A549 (cell line): Measurements from ENCODE around the gene MCOLN1. TPM values are rescaled to one million over a fixed set of nuclear protein-coding genes. Genes with fewer than 3 reads are reported as not detected.

ENCODE experiments used
- ATAC-seq, 2 experiments: fragments of 200-7000 bp in 1 of 2; fragments of >200 bp in 1 of 2; cut with Nextera tagmentation in 1 of 2; cut with Tn5 transposase in 1 of 2; 3 replicates each; pipeline versions ENCODE4 v1.8.0 to v1.9.1; 2018 to 2020; ENCODE audit warnings: mild to moderate bottlenecking in 1 of 2, moderate library complexity in 1 of 2
- CTCF ChIA-PET: fragments of 300-600 bp; sonication (Branson Sonifier 250); formaldehyde crosslinking; extraction: SDS; loops from one replicate; lab custom pipeline; 2021; ENCODE audit warnings: antibody characterized with exemption, inconsistent platforms; lab: Yijun Ruan, JAX
- POLR2A ChIA-PET: fragments of 350-600 bp; formaldehyde crosslinking; extraction: SDS; loops from one replicate; lab custom pipeline; 2021; ENCODE audit warnings: antibody characterized with exemption, inconsistent platforms; lab: Yijun Ruan, JAX
- DNase-seq, 2 experiments: peaks; one replicate each; pipeline versions ENCODE4 v3.0.0 to v3.0.0-alpha.2; 2011 to 2016; ENCODE audit warnings: low read depth in 1 of 2, low spot score in 1 of 2
- FAIRE-seq: peaks from 2 replicates; lab custom pipeline; 2011; peaks lifted over from hg19 to GRCh38; lab: Jason Lieb, UNC
- H3K27ac ChIP-seq, 2 experiments: fragments of >200 bp; sonication (Bioruptor Twin); formaldehyde crosslinking; 3 replicates each; pipeline ENCODE4 v1.5.1; 2016 to 2017
- H3K4me1 ChIP-seq: fragments of >200 bp; sonication (Bioruptor Twin); formaldehyde crosslinking; 3 replicates; pipeline ENCODE4 v1.6.1; 2016
- H3K4me2 ChIP-seq: fragments of >200 bp; sonication (Bioruptor Twin); formaldehyde crosslinking; 3 replicates; pipeline ENCODE4 v1.6.1; 2016
- H3K4me3 ChIP-seq: fragments of >200 bp; sonication (Bioruptor Twin); formaldehyde crosslinking; 3 replicates; pipeline ENCODE4 v1.5.1; 2016
- H3K9me3 ChIP-seq: fragments of >200 bp; sonication (Bioruptor Twin); formaldehyde crosslinking; 3 replicates; pipeline ENCODE4 v1.6.1; 2016
- CHD2 ChIP-seq: fragments of 150-350 bp; IDR thresholded peaks from 2 replicates; pipeline ENCODE4 v1.6.1; 2014; ENCODE audit warnings: low read length; ENCODE audit not compliant: partially characterized antibody
- CHD4 ChIP-seq: fragments of 200-600 bp; sonication (generic); IDR thresholded peaks from 2 replicates; pipeline ENCODE4 v1.6.1; 2016; ENCODE audit warnings: antibody characterized with exemption, mild to moderate bottlenecking, borderline replicate concordance
- EHF ChIP-seq: fragments of 250-450 bp; sonication (Bioruptor Pico); IDR thresholded peaks from 2 replicates; pipeline ENCODE4 v1.5.0; 2020; ENCODE audit warnings: mild to moderate bottlenecking
- ESRRA ChIP-seq: fragments of 150-350 bp; IDR thresholded peaks from 2 replicates; pipeline ENCODE4 v1.6.1; 2014; ENCODE audit warnings: mild to moderate bottlenecking, low read length, borderline replicate concordance
- FOSL2 ChIP-seq, 2 experiments: fragments of 450-650 bp in 1 of 2; fragments of >200 bp in 1 of 2; sonication (Bioruptor Twin) in 1 of 2; formaldehyde crosslinking; IDR thresholded peaks; 2 replicates each; pipeline versions ENCODE4 v1.5.0 to v1.6.1; 2016 to 2020; ENCODE audit warnings: mild to moderate bottlenecking in 1 of 2, moderate library complexity in 1 of 2
- FOXS1 ChIP-seq: fragments of 250-450 bp; sonication (Bioruptor Pico); IDR thresholded peaks from 2 replicates; pipeline ENCODE4 v1.5.0; 2020; ENCODE audit warnings: mild to moderate bottlenecking, moderate library complexity
- HOXB13 ChIP-seq: fragments of 250-450 bp; sonication (Bioruptor Pico); IDR thresholded peaks from 2 replicates; pipeline ENCODE4 v1.5.0; 2020; ENCODE audit warnings: low read depth, mild to moderate bottlenecking, moderate library complexity
- HOXB5 ChIP-seq: fragments of 250-450 bp; sonication (Bioruptor Pico); IDR thresholded peaks from 2 replicates; pipeline ENCODE4 v1.5.0; 2020; ENCODE audit warnings: mild to moderate bottlenecking, moderate library complexity
- JUN ChIP-seq, 2 experiments: fragments of >200 bp; sonication (Bioruptor Twin); formaldehyde crosslinking; IDR thresholded peaks; 2 replicates in 1 of 2; 3 replicates in 1 of 2; pipeline ENCODE4 v1.6.1; 2016 to 2017
- NFE2L2 ChIP-seq: fragments of 150-350 bp; conservative IDR thresholded peaks from 2 replicates; pipeline ENCODE4 v1.6.1; 2014; ENCODE audit warnings: low read length
- NPAS2 ChIP-seq: fragments of 250-450 bp; sonication (Bioruptor Pico); IDR thresholded peaks from 2 replicates; pipeline ENCODE4 v1.8.0; 2022; ENCODE audit warnings: mild to moderate bottlenecking, moderate library complexity, borderline replicate concordance
- NR3C1 ChIP-seq: fragments of >200 bp; sonication (Bioruptor Twin); formaldehyde crosslinking; IDR thresholded peaks from 3 replicates; pipeline ENCODE4 v1.6.1; 2017
- POLR2A ChIP-seq: IDR thresholded peaks from 2 replicates; pipeline ENCODE4 v1.6.1; 2012; ENCODE audit warnings: mild to moderate bottlenecking, low read length
- RNF2 ChIP-seq: fragments of 200-600 bp; sonication (generic); IDR thresholded peaks from 2 replicates; pipeline ENCODE4 v1.6.1; 2016; ENCODE audit warnings: low read depth, mild to moderate bottlenecking, antibody characterized with exemption, moderate library complexity, borderline replicate concordance
- SMC3 ChIP-seq: fragments of >200 bp; sonication (Bioruptor Twin); formaldehyde crosslinking; IDR thresholded peaks from 3 replicates; pipeline ENCODE4 v1.6.1; 2018; ENCODE audit warnings: inconsistent platforms
- SREBF2 ChIP-seq: fragments of 450-650 bp; IDR thresholded peaks from 2 replicates; pipeline ENCODE4 v1.6.1; 2014; ENCODE audit warnings: mild to moderate bottlenecking, moderate library complexity
- TP53 ChIP-seq: fragments of 250-450 bp; sonication (Bioruptor Pico); IDR thresholded peaks from 2 replicates; pipeline ENCODE4 v1.5.0; 2021; ENCODE audit warnings: mild to moderate bottlenecking, moderate library complexity
- ZNF302 ChIP-seq: fragments of 250-450 bp; sonication (Bioruptor Pico); IDR thresholded peaks from 2 replicates; pipeline ENCODE4 v1.9.0; 2021; ENCODE audit warnings: inconsistent platforms, mild to moderate bottlenecking, moderate library complexity
- WGBS: methylation state at CpG from one replicate; pipeline ENCODE4 v1.1.6; 2017; ENCODE audit errors: missing lambda C conversion rate; 5-methylcytosine and 5-hydroxymethylcytosine counted together
- polyA plus RNA-seq, 4 experiments: library from polyadenylated mRNA; depleted of rRNA in 3 of 4; stranded (reverse); fragments of >200 nt; fragmentation: RNase III in 1 of 4; extraction: RNeasy Plus Mini Kit Qiagen cat#74134 plus additional on column Dnase treatment in 1 of 4; gene quantifications; 2 replicates in 3 of 4; 3 replicates in 1 of 4; pipeline ENCODE4 v1.2.3, GENCODE V29; 2011 to 2017
- TF ChIP-seq, protein P1 (sequence below): fragments of 150-350 bp; IDR thresholded peaks from 2 replicates; pipeline ENCODE4 v1.6.1; 2014; ENCODE audit warnings: low read depth, mild to moderate bottlenecking, low read length
- TF ChIP-seq, protein P2 (sequence below): IDR thresholded peaks from 2 replicates; pipeline ENCODE4 v1.6.1; 2012
- TF ChIP-seq, protein P3 (sequence below): IDR thresholded peaks from 2 replicates; pipeline ENCODE4 v1.6.1; 2012; ENCODE audit warnings: low read depth, borderline replicate concordance
- TF ChIP-seq, protein P4 (sequence below): fragments of >200 bp; sonication (Bioruptor Twin); formaldehyde crosslinking; IDR thresholded peaks from 3 replicates; pipeline ENCODE4 v1.5.1; 2016
- TF ChIP-seq, protein P5 (sequence below): fragments of 250-450 bp; sonication (Bioruptor Pico); IDR thresholded peaks from 2 replicates; pipeline ENCODE4 v1.5.0; 2021; ENCODE audit warnings: mild to moderate bottlenecking, moderate library complexity, borderline replicate concordance
- TF ChIP-seq, protein P6 (sequence below): IDR thresholded peaks from 2 replicates; pipeline ENCODE4 v1.6.1; 2012

The MCOLN1 gene
- polyA plus RNA-seq, 2 of the 4 experiments (the other 2 are of a cell fraction), result 13.1 to 13.4 TPM

DNA sequence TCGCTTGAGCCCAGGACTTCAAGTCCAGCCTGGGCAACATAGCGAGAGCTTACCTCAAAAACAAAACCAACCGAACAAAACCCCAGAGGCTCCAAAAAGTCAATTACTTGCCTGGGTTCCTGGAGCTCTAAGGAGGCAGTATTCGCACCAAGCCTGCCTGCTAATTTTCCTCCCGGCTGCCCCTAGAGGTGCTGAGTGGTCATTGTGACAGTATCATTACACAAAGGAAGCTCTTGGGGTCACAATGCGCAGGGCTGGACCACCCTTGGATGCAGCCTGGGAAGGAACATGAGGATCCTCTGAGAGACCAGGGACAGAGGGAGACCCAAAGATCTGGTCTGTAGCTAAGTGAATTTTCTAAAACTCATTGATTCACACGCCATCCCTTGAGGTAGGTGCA is 25.1 kb upstream of the MCOLN1 start:
- CTCF ChIA-PET, result interaction anchor here (0.7 to 1.5 kb wide), 6 partner anchors 10 to 62 kb away, joined by 3 to 4 read pairs (median 3); no protein-coding TSS in a partner anchor
- ATAC-seq (peak; percentile 68 to 83; a peak in 4 of 6 replicates), FAIRE-seq (no peak)

DNA sequence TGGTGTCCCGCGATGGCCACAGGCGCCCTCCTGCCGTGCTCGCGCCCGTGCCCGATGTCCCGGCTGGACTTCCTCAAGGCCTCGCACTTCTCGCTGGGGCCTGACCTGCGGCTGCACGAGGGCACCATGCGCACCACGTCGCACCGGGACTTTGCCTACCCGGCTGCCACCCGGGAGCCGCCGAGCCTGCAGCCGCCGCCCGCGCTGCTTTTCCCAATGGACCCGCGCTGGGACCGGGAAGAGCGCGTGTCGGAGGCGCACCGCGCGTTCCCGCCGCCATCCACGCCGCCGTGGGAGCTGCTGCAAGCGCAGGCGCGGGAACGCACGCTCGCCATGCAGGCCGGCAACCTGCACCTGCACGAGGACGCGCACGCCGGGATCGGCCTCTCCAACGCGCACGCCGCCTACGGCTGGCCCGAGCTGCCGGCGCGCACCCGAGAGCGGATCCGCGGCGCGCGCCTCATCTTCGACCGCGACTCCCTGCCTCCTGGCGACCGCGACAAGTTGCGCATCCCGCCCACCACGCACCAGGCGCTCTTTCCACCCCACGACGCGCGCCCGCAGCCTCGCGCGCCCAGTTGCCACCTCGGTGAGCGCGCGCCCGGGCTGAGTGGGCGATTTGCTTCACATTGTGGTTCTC is 21.5 kb upstream of the MCOLN1 start:
- WGBS, result 47% methylated on average over 7 of the region's 93 CpGs

More for the DNA sequence above, 25.1 kb upstream of the MCOLN1 start:
- H3K4me1 ChIP-seq, result no peaks in the 10 kb centered on the region
- H3K27ac ChIP-seq, result no peak overlapping the region
- H3K4me3 ChIP-seq, result no peak overlapping the region
- TF ChIP-seq, protein P1, sequence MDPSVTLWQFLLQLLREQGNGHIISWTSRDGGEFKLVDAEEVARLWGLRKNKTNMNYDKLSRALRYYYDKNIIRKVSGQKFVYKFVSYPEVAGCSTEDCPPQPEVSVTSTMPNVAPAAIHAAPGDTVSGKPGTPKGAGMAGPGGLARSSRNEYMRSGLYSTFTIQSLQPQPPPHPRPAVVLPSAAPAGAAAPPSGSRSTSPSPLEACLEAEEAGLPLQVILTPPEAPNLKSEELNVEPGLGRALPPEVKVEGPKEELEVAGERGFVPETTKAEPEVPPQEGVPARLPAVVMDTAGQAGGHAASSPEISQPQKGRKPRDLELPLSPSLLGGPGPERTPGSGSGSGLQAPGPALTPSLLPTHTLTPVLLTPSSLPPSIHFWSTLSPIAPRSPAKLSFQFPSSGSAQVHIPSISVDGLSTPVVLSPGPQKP, result no peak
- TF ChIP-seq, protein P2, sequence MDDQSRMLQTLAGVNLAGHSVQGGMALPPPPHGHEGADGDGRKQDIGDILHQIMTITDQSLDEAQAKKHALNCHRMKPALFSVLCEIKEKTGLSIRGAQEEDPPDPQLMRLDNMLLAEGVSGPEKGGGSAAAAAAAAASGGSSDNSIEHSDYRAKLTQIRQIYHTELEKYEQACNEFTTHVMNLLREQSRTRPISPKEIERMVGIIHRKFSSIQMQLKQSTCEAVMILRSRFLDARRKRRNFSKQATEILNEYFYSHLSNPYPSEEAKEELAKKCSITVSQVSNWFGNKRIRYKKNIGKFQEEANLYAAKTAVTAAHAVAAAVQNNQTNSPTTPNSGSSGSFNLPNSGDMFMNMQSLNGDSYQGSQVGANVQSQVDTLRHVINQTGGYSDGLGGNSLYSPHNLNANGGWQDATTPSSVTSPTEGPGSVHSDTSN, result no peak
- TF ChIP-seq NR3C1, result no peak
- TF ChIP-seq ESRRA, result no peak
- WGBS, result 43% methylated on average over 7 of the region's 7 CpGs
- no peak overlapping the region for H3K4me2 ChIP-seq
- H3K9me3 ChIP-seq, result no peaks in the 10 kb centered on the region
- no peak for DNase-seq
- POLR2A ChIA-PET, result interaction anchor here (0.5 to 2.4 kb wide), 4 partner anchors 9 to 132 kb away, joined by 3 to 12 read pairs (median 4); partner anchors contain the start of genes PET100 and PEX11G

More for the DNA sequence above, 21.5 kb upstream of the MCOLN1 start:
- Histone ChIP-seq H3K4me1 (peaks cover 6% of the 10 kb centered on the region; the same call in 2 of the 3 replicates), H3K4me2 (peak overlapping the region; percentile 81), H3K4me3 (peak overlapping the region; percentile 41), H3K27ac (peak overlapping the region; percentile 59 to 78; a peak in 5 of 6 replicates), H3K9me3 (no peaks in the 10 kb centered on the region)
- peak; percentile 65 to 89 for DNase-seq
- ATAC-seq, result peak; percentile 62 to 75
- TF ChIP-seq SMC3, result no peak
- TF ChIP-seq HOXB5 (CRISPR knock-in tag), result peak; percentile 49; the same call in 1 of the 2 replicates
- TF ChIP-seq NPAS2 (CRISPR knock-in tag), result no peak
- TF ChIP-seq SREBF2, result no peak
- peak; percentile 84 for TF ChIP-seq HOXB13 (CRISPR knock-in tag)
- TF ChIP-seq FOXS1 (CRISPR knock-in tag), result no peak
- TF ChIP-seq, protein P3, sequence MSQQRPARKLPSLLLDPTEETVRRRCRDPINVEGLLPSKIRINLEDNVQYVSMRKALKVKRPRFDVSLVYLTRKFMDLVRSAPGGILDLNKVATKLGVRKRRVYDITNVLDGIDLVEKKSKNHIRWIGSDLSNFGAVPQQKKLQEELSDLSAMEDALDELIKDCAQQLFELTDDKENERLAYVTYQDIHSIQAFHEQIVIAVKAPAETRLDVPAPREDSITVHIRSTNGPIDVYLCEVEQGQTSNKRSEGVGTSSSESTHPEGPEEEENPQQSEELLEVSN, result peak; percentile 97
- peak; percentile 65; the same call in 1 of the 2 replicates for TF ChIP-seq RNF2
- no peak for TF ChIP-seq CHD2
- 0 out of 5 replicates have a peak, but pooled peaks of 1 of the 2 experiments have one; percentile 23 for TF ChIP-seq JUN (IDR thresholded peaks at IDR 0.05)
- TF ChIP-seq, protein P4, sequence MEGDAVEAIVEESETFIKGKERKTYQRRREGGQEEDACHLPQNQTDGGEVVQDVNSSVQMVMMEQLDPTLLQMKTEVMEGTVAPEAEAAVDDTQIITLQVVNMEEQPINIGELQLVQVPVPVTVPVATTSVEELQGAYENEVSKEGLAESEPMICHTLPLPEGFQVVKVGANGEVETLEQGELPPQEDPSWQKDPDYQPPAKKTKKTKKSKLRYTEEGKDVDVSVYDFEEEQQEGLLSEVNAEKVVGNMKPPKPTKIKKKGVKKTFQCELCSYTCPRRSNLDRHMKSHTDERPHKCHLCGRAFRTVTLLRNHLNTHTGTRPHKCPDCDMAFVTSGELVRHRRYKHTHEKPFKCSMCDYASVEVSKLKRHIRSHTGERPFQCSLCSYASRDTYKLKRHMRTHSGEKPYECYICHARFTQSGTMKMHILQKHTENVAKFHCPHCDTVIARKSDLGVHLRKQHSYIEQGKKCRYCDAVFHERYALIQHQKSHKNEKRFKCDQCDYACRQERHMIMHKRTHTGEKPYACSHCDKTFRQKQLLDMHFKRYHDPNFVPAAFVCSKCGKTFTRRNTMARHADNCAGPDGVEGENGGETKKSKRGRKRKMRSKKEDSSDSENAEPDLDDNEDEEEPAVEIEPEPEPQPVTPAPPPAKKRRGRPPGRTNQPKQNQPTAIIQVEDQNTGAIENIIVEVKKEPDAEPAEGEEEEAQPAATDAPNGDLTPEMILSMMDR, result no peak
- 0 out of 2 replicates have a peak, but pooled peaks have one; percentile 41 for TF ChIP-seq EHF (CRISPR knock-in tag)
- TF ChIP-seq, protein P5, sequence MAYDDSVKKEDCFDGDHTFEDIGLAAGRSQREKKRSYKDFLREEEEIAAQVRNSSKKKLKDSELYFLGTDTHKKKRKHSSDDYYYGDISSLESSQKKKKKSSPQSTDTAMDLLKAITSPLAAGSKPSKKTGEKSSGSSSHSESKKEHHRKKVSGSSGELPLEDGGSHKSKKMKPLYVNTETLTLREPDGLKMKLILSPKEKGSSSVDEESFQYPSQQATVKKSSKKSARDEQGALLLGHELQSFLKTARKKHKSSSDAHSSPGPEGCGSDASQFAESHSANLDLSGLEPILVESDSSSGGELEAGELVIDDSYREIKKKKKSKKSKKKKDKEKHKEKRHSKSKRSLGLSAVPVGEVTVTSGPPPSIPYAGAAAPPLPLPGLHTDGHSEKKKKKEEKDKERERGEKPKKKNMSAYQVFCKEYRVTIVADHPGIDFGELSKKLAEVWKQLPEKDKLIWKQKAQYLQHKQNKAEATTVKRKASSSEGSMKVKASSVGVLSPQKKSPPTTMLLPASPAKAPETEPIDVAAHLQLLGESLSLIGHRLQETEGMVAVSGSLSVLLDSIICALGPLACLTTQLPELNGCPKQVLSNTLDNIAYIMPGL (CRISPR knock-in tag), result 0 out of 2 replicates have a peak, but pooled peaks have one; percentile 61
- peak; percentile 79 for TF ChIP-seq POLR2A
- no peak for TF ChIP-seq CHD4
- no peak for TF ChIP-seq NFE2L2
- TF ChIP-seq, protein P6, sequence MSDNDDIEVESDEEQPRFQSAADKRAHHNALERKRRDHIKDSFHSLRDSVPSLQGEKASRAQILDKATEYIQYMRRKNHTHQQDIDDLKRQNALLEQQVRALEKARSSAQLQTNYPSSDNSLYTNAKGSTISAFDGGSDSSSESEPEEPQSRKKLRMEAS, result peak; percentile 98
- TF ChIP-seq FOSL2 (IDR thresholded peaks at IDR 0.05), result no peak
- TF ChIP-seq FOSL2 (CRISPR knock-in tag; IDR thresholded peaks at IDR 0.05), result no peak
- no peak for TF ChIP-seq ZNF302 (CRISPR knock-in tag)
- 0 out of 2 replicates have a peak, but pooled peaks have one; percentile 50 for TF ChIP-seq TP53 (CRISPR knock-in tag)
- CTCF ChIA-PET, result interaction anchor here (0.7 kb wide), 1 partner anchor 25 kb away, joined by 4 read pairs; no protein-coding TSS in a partner anchor
- FAIRE-seq, result no peak
- POLR2A ChIA-PET, result interaction anchor here (1.0 kb wide), 1 partner anchor 108 kb away, joined by 3 read pairs; no protein-coding TSS in a partner anchor
